HepG2 (cell line): Measurements from ENCODE around the gene IFT22. TPM values are rescaled to one million over a fixed set of nuclear protein-coding genes. Genes with fewer than 3 reads are reported as not detected.

Source experiments
- ARNT ChIP-seq: fragments of 450-650 bp; IDR thresholded peaks from 2 replicates; pipeline ENCODE4 v1.6.1; 2017
- GABPB1 ChIP-seq: IDR thresholded peaks from 2 replicates; pipeline ENCODE4 v1.6.1; 2016; ENCODE audit warnings: mild to moderate bottlenecking, missing genetic modification reagents, moderate library complexity, missing compliant biosample characterization
- GPN1 ChIP-seq: sonication (generic); formaldehyde crosslinking; IDR thresholded peaks from 2 replicates; pipeline ENCODE4 v1.5.1; 2020; ENCODE audit warnings: missing genetic modification reagents, borderline replicate concordance
- JARID2 ChIP-seq: sonication (generic); formaldehyde crosslinking; IDR thresholded peaks from 2 replicates; pipeline ENCODE4 v1.8.1; 2023; ENCODE audit warnings: missing genetic modification reagents, inconsistent platforms; ENCODE audit not compliant: insufficient replicate concordance
- KDM6A ChIP-seq: IDR thresholded peaks from 2 replicates; pipeline ENCODE4 v1.6.1; 2016; ENCODE audit warnings: low read depth
- KLF11 ChIP-seq: IDR thresholded peaks from 2 replicates; pipeline ENCODE4 v1.6.1; 2016; ENCODE audit warnings: missing compliant biosample characterization
- MED13 ChIP-seq: sonication (generic); formaldehyde crosslinking; IDR thresholded peaks from 2 replicates; pipeline ENCODE4 v1.5.0; 2020; ENCODE audit warnings: missing genetic modification reagents
- SNAPC5 ChIP-seq: sonication (generic); formaldehyde crosslinking; IDR thresholded peaks from 2 replicates; pipeline ENCODE4 v1.8.1; 2023; ENCODE audit warnings: mild to moderate bottlenecking, missing genetic modification reagents, borderline replicate concordance
- STAT5B ChIP-seq: sonication (generic); formaldehyde crosslinking; IDR thresholded peaks from 2 replicates; pipeline ENCODE4 v1.4.0; 2020; ENCODE audit warnings: missing genetic modification reagents
- UBTF ChIP-seq: sonication (generic); formaldehyde crosslinking; IDR thresholded peaks from 2 replicates; pipeline ENCODE4 v1.4.0; 2020; ENCODE audit warnings: mild to moderate bottlenecking, missing genetic modification reagents
- ZNF275 ChIP-seq: sonication (generic); formaldehyde crosslinking; IDR thresholded peaks from 2 replicates; pipeline ENCODE4 v1.8.0; 2022; ENCODE audit warnings: missing genetic modification reagents, mild to moderate bottlenecking, inconsistent platforms, borderline replicate concordance
- ZNF468 ChIP-seq: sonication (generic); formaldehyde crosslinking; IDR thresholded peaks from 2 replicates; pipeline ENCODE4 v1.8.0; 2022; ENCODE audit warnings: mild to moderate bottlenecking, moderate library complexity, missing genetic modification reagents
- ZNF496 ChIP-seq: sonication (generic); formaldehyde crosslinking; IDR thresholded peaks from 2 replicates; pipeline ENCODE4 v1.8.1; 2023; ENCODE audit warnings: mild to moderate bottlenecking, moderate library complexity, missing genetic modification reagents; ENCODE audit not compliant: insufficient replicate concordance
- ZNF557 ChIP-seq: sonication (generic); formaldehyde crosslinking; IDR thresholded peaks from 2 replicates; pipeline ENCODE4 v1.4.0; 2020; ENCODE audit warnings: missing genetic modification reagents
- ZNF580 ChIP-seq: IDR thresholded peaks from 2 replicates; pipeline ENCODE4 v1.6.1; 2016; ENCODE audit warnings: low read depth, borderline replicate concordance
- ZNF724P ChIP-seq: sonication (generic); formaldehyde crosslinking; IDR thresholded peaks from 2 replicates; pipeline ENCODE4 v1.8.0; 2022; ENCODE audit warnings: missing genetic modification reagents, borderline replicate concordance
- ZNF768 ChIP-seq: sonication (generic); formaldehyde crosslinking; IDR thresholded peaks from 2 replicates; pipeline ENCODE4 v1.4.0; 2020; ENCODE audit warnings: missing genetic modification reagents
- polyA plus RNA-seq, 8 experiments: library from polyadenylated mRNA; depleted of rRNA in 3 of 8; stranded (reverse) in 7 of 8; unstranded in 1 of 8; fragments of >200 nt; fragmentation: Illumina TruSeq in 4 of 8; extraction: Trizol in 4 of 8; gene quantifications; 2 replicates each; pipeline versions ENCODE4 v1.2.1 to v1.2.3, GENCODE V29; 2011 to 2016; ENCODE audit warnings: low read depth in 4 of 8, missing spikeins in 1 of 8, mixed read lengths in 1 of 8; ENCODE audit not compliant: insufficient read depth in 1 of 8
- total RNA-seq, 5 experiments: library from RNA; depleted of rRNA; stranded (reverse); fragments of >200 nt; fragmentation: Illumina TruSeq; extraction: Trizol; gene quantifications; 2 replicates each; pipeline ENCODE4 v1.2.3, GENCODE V29; 2016; ENCODE audit warnings: low read depth in 1 of 5
- TF ChIP-seq, protein P1 (sequence below): IDR thresholded peaks from 2 replicates; pipeline ENCODE4 v1.6.1; 2012; ENCODE audit warnings: low read depth, low read length, improper control_type of control experiment
- TF ChIP-seq, protein P2 (sequence below): sonication (generic); formaldehyde crosslinking; IDR thresholded peaks from 2 replicates; pipeline ENCODE4 v1.5.1; 2020; ENCODE audit warnings: mild to moderate bottlenecking, missing genetic modification reagents, borderline replicate concordance
- TF ChIP-seq, protein P3 (sequence below): IDR thresholded peaks from 2 replicates; pipeline ENCODE4 v1.6.1; 2016; ENCODE audit warnings: mild to moderate bottlenecking

IFT22 gene
- total and polyA plus RNA-seq, 2 of the 13 experiments (the other 11 are each of a cell fraction or from before 2014, with no cell fraction given), result 8.9 to 14.5 TPM

DNA sequence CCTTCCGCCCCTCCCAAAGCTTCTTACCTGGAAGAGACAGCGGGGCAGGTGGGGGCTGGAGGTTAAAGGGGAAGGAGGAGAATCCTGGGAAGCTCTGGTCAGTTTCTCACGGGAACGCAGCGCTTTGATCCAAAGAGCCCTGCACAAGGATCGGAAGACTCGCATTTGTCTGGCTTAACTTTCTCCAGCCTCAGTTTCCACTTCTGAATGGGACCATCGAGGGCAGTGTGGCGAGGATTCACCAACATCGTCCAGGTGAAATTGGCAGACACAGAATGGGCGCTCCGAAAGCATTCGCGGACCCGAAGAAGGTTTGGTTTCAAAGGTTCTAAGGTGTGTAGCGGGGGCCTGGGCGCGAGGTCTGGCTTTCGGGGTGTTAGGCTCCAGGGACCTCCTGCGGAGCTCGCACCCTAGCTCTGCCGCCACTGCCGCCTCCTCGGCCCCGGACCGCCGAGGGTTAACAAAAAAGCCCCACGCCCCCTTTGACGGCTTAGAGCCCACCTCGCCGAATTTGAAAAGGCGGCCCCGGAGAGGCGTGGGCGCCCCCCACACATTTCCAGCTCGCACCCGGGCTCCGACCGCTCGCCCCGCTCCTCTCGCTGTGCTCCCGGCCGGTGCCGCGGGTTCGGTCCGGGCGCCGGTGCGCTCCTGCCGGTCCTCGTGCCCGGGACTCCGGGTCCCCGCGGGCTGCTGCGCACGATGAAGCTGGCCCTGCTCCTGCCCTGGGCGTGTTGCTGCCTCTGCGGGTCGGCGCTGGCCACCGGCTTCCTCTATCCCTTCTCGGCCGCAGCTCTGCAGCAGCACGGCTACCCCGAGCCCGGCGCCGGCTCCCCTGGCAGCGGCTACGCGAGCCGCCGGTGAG lies 41.0 kb upstream of the IFT22 start, which contains the start of gene COL26A1 (continued):
- TF ChIP-seq, protein P1, sequence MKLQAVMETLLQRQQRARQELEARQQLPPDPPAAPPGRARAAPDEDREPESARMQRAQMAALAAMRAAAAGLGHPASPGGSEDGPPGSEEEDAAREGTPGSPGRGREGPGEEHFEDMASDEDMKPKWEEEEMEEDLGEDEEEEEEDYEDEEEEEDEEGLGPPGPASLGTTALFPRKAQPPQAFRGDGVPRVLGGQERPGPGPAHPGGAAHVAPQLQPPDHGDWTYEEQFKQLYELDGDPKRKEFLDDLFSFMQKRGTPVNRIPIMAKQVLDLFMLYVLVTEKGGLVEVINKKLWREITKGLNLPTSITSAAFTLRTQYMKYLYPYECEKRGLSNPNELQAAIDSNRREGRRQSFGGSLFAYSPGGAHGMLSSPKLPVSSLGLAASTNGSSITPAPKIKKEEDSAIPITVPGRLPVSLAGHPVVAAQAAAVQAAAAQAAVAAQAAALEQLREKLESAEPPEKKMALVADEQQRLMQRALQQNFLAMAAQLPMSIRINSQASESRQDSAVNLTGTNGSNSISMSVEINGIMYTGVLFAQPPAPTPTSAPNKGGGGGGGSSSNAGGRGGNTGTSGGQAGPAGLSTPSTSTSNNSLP, result no peak
- TF ChIP-seq ZNF580 (CRISPR knock-in tag) (no peak), SNAPC5 (CRISPR knock-in tag) (no peak), KLF11 (CRISPR knock-in tag) (no peak), KDM6A (CRISPR knock-in tag) (no peak), UBTF (CRISPR knock-in tag) (peak; percentile 81; the same call in 1 of the 2 replicates), ZNF557 (CRISPR knock-in tag) (no peak), GPN1 (no peak), GABPB1 (CRISPR knock-in tag) (peak; percentile 32; the same call in 1 of the 2 replicates), ZNF496 (CRISPR knock-in tag) (no peak), ZNF724P (CRISPR knock-in tag) (no peak), ZNF468 (CRISPR knock-in tag) (no peak), ARNT (no peak), ZNF275 (CRISPR knock-in tag) (no peak), MED13 (CRISPR knock-in tag) (no peak), STAT5B (CRISPR knock-in tag) (no peak), ZNF768 (CRISPR knock-in tag) (0 out of 2 replicates have a peak, but pooled peaks have one; percentile 50), JARID2 (no peak)
- TF ChIP-seq, protein P2, sequence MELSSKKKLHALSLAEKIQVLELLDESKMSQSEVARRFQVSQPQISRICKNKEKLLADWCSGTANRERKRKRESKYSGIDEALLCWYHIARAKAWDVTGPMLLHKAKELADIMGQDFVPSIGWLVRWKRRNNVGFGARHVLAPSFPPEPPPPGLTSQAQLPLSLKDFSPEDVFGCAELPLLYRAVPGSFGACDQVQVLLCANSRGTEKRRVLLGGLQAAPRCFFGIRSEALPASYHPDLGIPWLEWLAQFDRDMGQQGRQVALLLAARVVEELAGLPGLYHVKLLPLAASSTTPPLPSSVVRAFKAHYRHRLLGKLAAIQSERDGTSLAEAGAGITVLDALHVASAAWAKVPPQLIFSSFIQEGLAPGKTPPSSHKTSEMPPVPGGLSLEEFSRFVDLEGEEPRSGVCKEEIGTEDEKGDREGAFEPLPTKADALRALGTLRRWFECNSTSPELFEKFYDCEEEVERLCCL, result no peak
- TF ChIP-seq, protein P3, sequence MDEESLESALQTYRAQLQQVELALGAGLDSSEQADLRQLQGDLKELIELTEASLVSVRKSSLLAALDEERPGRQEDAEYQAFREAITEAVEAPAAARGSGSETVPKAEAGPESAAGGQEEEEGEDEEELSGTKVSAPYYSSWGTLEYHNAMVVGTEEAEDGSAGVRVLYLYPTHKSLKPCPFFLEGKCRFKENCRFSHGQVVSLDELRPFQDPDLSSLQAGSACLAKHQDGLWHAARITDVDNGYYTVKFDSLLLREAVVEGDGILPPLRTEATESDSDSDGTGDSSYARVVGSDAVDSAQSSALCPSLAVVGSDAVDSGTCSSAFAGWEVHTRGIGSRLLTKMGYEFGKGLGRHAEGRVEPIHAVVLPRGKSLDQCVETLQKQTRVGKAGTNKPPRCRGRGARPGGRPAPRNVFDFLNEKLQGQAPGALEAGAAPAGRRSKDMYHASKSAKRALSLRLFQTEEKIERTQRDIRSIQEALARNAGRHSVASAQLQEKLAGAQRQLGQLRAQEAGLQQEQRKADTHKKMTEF, result peak; percentile 25; the same call in 1 of the 2 replicates
